ENCODE measurements around the gene APOL4. TPM values are rescaled to one million over a fixed set of nuclear protein-coding genes. Genes with fewer than 3 reads are reported as not detected.
"Not testable (repeated sequence)": the region's sequence is repeated elsewhere in the genome, so short reads cannot be mapped to it uniquely, and the experiment has no call there.

Gene APOL4
- total RNA-seq, 2 experiments from 2014 or later, result 7.5 to 7.6 TPM

- ChIA-PET CTCF (interaction anchor here (2.1 kb wide), 1 partner anchor 86 kb away, joined by 9 read pairs; no protein-coding TSS in a partner anchor), POLR2A (no interaction called here)
- no peak overlapping the region for H3K27ac Mint-ChIP-seq
These were observed 10.3 kb downstream of the APOL4 start for GRCh38 chr22:36191106-36191836.

GRCh38 chr22:36187862-36188261, 13.7 kb downstream of the APOL4 start:
- H3K27ac Mint-ChIP-seq; H3K9me3 Mint-ChIP-seq; POLR2A ChIA-PET; CTCF ChIA-PET; H3K36me3 Mint-ChIP-seq (ENCODE audit: low read depth); H3K27me3 Mint-ChIP-seq; H3K4me1 Mint-ChIP-seq; DNase-seq; H3K4me3 Mint-ChIP-seq: not testable (repeated sequence)

More at GRCh38 chr22:36191106-36191836, 10.3 kb downstream of the APOL4 start:
- Mint-ChIP-seq H3K36me3 (ENCODE audit: low read depth) (peaks cover 7% of the 10 kb centered on the region), H3K9me3 (no peaks in the 10 kb centered on the region), H3K27me3 (peaks cover 7% of the 10 kb centered on the region), H3K4me1 (peaks cover 14% of the 10 kb centered on the region), H3K4me3 (no peak overlapping the region)
- no peak for DNase-seq

- Mint-ChIP-seq H3K36me3 (ENCODE audit: low read depth) (peaks cover 2% of the 10 kb centered on the region), H3K9me3 (no peaks in the 10 kb centered on the region), H3K27ac (no peak overlapping the region), H3K27me3 (peaks cover 13% of the 10 kb centered on the region), H3K4me1 (no peaks in the 10 kb centered on the region), H3K4me3 (no peak overlapping the region)
- no peak for DNase-seq
- ChIA-PET POLR2A (interaction anchor here (1.0 to 1.4 kb wide), 3 partner anchors 12 to 53 kb away, joined by 3 to 6 read pairs (median 3); partner anchors contain the start of gene APOL2), CTCF (interaction anchor here (1.8 kb wide), 1 partner anchor 120 kb away, joined by 4 read pairs; no protein-coding TSS in a partner anchor)
These were observed 15.6 kb downstream of the APOL4 start for GRCh38 chr22:36185828-36186624.

- CTCF ChIA-PET, result interaction anchor here (1.9 kb wide), 1 partner anchor 302 kb away, joined by 4 read pairs; no protein-coding TSS in a partner anchor
- peaks cover 9% of the 10 kb centered on the region for H3K27me3 Mint-ChIP-seq
- H3K9me3 Mint-ChIP-seq, result no peaks in the 10 kb centered on the region
- DNase-seq, result no peak
- no peak overlapping the region for H3K4me3 Mint-ChIP-seq
- POLR2A ChIA-PET, result no interaction called here
- no peak overlapping the region for H3K27ac Mint-ChIP-seq
- no peaks in the 10 kb centered on the region for H3K36me3 Mint-ChIP-seq (ENCODE audit: low read depth)
- peaks cover 2% of the 10 kb centered on the region for H3K4me1 Mint-ChIP-seq
These were observed 17.1 kb downstream of the APOL4 start for GRCh38 chr22:36184433-36185025.

GRCh38 chr22:36183446-36183845, 18.2 kb downstream of the APOL4 start:
- H3K27ac Mint-ChIP-seq, result no peak overlapping the region
- H3K4me1 Mint-ChIP-seq, result peaks cover 2% of the 10 kb centered on the region
- no peak for DNase-seq
- CTCF ChIA-PET, result interaction anchor here (1.9 kb wide), 1 partner anchor 303 kb away, joined by 4 read pairs; no protein-coding TSS in a partner anchor
- H3K4me3 Mint-ChIP-seq, result no peak overlapping the region
- H3K27me3 Mint-ChIP-seq, result peaks cover 9% of the 10 kb centered on the region
- POLR2A ChIA-PET, result no interaction called here
- H3K36me3 Mint-ChIP-seq (ENCODE audit: low read depth), result no peaks in the 10 kb centered on the region
- H3K9me3 Mint-ChIP-seq, result no peaks in the 10 kb centered on the region

- peaks cover 6% of the 10 kb centered on the region for H3K27me3 Mint-ChIP-seq
- CTCF ChIA-PET, result interaction anchor here (1.9 kb wide), 1 partner anchor 303 kb away, joined by 4 read pairs; no protein-coding TSS in a partner anchor
- no peak overlapping the region for H3K27ac Mint-ChIP-seq
- H3K36me3 Mint-ChIP-seq (ENCODE audit: low read depth), result no peaks in the 10 kb centered on the region
- H3K4me3 Mint-ChIP-seq, result no peak overlapping the region
- peaks cover 2% of the 10 kb centered on the region for H3K4me1 Mint-ChIP-seq
- H3K9me3 Mint-ChIP-seq, result no peaks in the 10 kb centered on the region
- POLR2A ChIA-PET, result no interaction called here
- DNase-seq, result no peak
These were observed 18.8 kb downstream of the APOL4 start for GRCh38 chr22:36182857-36183256.

- H3K27ac Mint-ChIP-seq, result no peak overlapping the region
- H3K4me1 Mint-ChIP-seq, result peaks cover 2% of the 10 kb centered on the region
- peaks cover 6% of the 10 kb centered on the region for H3K27me3 Mint-ChIP-seq
- CTCF ChIA-PET, result interaction anchor here (0.9 to 1.4 kb wide), 4 partner anchors 13 to 116 kb away, joined by 3 to 4 read pairs (median 4); no protein-coding TSS in a partner anchor
- no peaks in the 10 kb centered on the region for H3K9me3 Mint-ChIP-seq
- H3K36me3 Mint-ChIP-seq (ENCODE audit: low read depth), result no peaks in the 10 kb centered on the region
- DNase-seq, result no peak
- POLR2A ChIA-PET, result no interaction called here
- H3K4me3 Mint-ChIP-seq, result no peak overlapping the region
These were observed 19.6 kb downstream of the APOL4 start for GRCh38 chr22:36182056-36182455.

- H3K4me1 Mint-ChIP-seq, result peaks cover 2% of the 10 kb centered on the region
- no peaks in the 10 kb centered on the region for H3K36me3 Mint-ChIP-seq (ENCODE audit: low read depth)
- H3K27me3 Mint-ChIP-seq, result peaks cover 3% of the 10 kb centered on the region
- CTCF ChIA-PET, result interaction anchor here (0.6 to 3.3 kb wide), 12 partner anchors 16 to 109 kb away, joined by 3 to 16 read pairs (median 4); partner anchors contain the start of genes APOL2 and APOL3
- H3K9me3 Mint-ChIP-seq, result no peaks in the 10 kb centered on the region
- H3K4me3 Mint-ChIP-seq, result no peak overlapping the region
- H3K27ac Mint-ChIP-seq, result no peak overlapping the region
- POLR2A ChIA-PET, result interaction anchor here (1.2 to 1.4 kb wide), 2 partner anchors 18 to 39 kb away, joined by 3 to 5 read pairs; no protein-coding TSS in a partner anchor
- DNase-seq, result no peak
These were observed 20.7 kb downstream of the APOL4 start for GRCh38 chr22:36180928-36181327.

- Mint-ChIP-seq H3K27ac (no peak overlapping the region), H3K4me1 (peaks cover 2% of the 10 kb centered on the region), H3K36me3 (ENCODE audit: low read depth) (peaks cover 3% of the 10 kb centered on the region), H3K4me3 (no peak overlapping the region), H3K27me3 (peaks cover 3% of the 10 kb centered on the region), H3K9me3 (peaks cover 4% of the 10 kb centered on the region)
- peak; percentile 85 for DNase-seq
- ChIA-PET CTCF (interaction anchor here (0.6 to 3.3 kb wide), 17 partner anchors 18 to 752 kb away, joined by 3 to 16 read pairs (median 5); partner anchors contain the start of genes APOL2 and APOL3), POLR2A (interaction anchor here (0.7 to 1.4 kb wide), 3 partner anchors 18 to 39 kb away, joined by 3 to 5 read pairs (median 3); partner anchors contain the start of gene APOL3)
These were observed 21.4 kb downstream of the APOL4 start for GRCh38 chr22:36180038-36180880.

GRCh38 chr22:36177160-36177559, 24.4 kb downstream of the APOL4 start:
- Mint-ChIP-seq H3K36me3 (ENCODE audit: low read depth) (peaks cover 3% of the 10 kb centered on the region), H3K27me3 (peaks cover 4% of the 10 kb centered on the region), H3K4me1 (peaks cover 2% of the 10 kb centered on the region), H3K4me3 (no peak overlapping the region), H3K27ac (no peak overlapping the region), H3K9me3 (peaks cover 4% of the 10 kb centered on the region)
- POLR2A ChIA-PET, result interaction anchor here (1.0 to 1.1 kb wide), 2 partner anchors 17 to 38 kb away, joined by 3 read pairs; partner anchors contain the start of gene APOL3
- CTCF ChIA-PET, result interaction anchor here (0.6 to 2.7 kb wide), 8 partner anchors 14 to 1585 kb away, joined by 3 to 21 read pairs (median 5); partner anchors contain the start of genes APOL2 and APOL3
- DNase-seq, result no peak

- no peak overlapping the region for H3K4me3 Mint-ChIP-seq
- peaks cover 2% of the 10 kb centered on the region for H3K4me1 Mint-ChIP-seq
- peaks cover 2% of the 10 kb centered on the region for H3K27me3 Mint-ChIP-seq
- POLR2A ChIA-PET, result no interaction called here
- DNase-seq, result no peak
- CTCF ChIA-PET, result interaction anchor here (1.0 kb wide), 1 partner anchor 20 kb away, joined by 4 read pairs; no protein-coding TSS in a partner anchor
- H3K9me3 Mint-ChIP-seq, result peaks cover 4% of the 10 kb centered on the region
- H3K36me3 Mint-ChIP-seq (ENCODE audit: low read depth), result peaks cover 3% of the 10 kb centered on the region
- H3K27ac Mint-ChIP-seq, result no peak overlapping the region
These were observed 25.7 kb downstream of the APOL4 start for GRCh38 chr22:36175892-36176291.

Measured in activated CD4-positive, alpha-beta memory T cell treated with anti-CD3 and anti-CD28 coated beads, Interleukin-2, amount 10 ng/mL, durations not matched to agents 7 days and 5 days (primary cell).